ENCODE data around the gene ZDHHC24.

ZDHHC24 gene

GRCh38 chr11:66579017-66579606 is 33.3 kb upstream of the ZDHHC24 start:
- peak; percentile 71 for DNase-seq (ENCODE audit: low spot score)
- Mint-ChIP-seq H3K9me3 (peaks cover 11% of the 10 kb centered on the region), H3K36me3 (ENCODE audit: low read depth) (peaks cover 1% of the 10 kb centered on the region), H3K4me3 (no peak overlapping the region), H3K27ac (no peak overlapping the region), H3K4me1 (ENCODE audit: low read depth) (peaks cover 3% of the 10 kb centered on the region), H3K27me3 (ENCODE audit: low read depth) (peaks cover 12% of the 10 kb centered on the region)

GRCh38 chr11:66570850-66571180 is 25.0 kb upstream of the ZDHHC24 start:
- peaks cover 2% of the 10 kb centered on the region for H3K4me1 Mint-ChIP-seq (ENCODE audit: low read depth)
- no peaks in the 10 kb centered on the region for H3K36me3 Mint-ChIP-seq (ENCODE audit: low read depth)
- H3K9me3 Mint-ChIP-seq, result no peaks in the 10 kb centered on the region
- DNase-seq (ENCODE audit: low spot score), result no peak
- H3K27ac Mint-ChIP-seq, result no peak overlapping the region
- peaks cover 43% of the 10 kb centered on the region for H3K27me3 Mint-ChIP-seq (ENCODE audit: low read depth)
- no peak overlapping the region for H3K4me3 Mint-ChIP-seq

- Mint-ChIP-seq H3K4me3 (no peak overlapping the region), H3K9me3 (no peaks in the 10 kb centered on the region), H3K36me3 (ENCODE audit: low read depth) (no peaks in the 10 kb centered on the region), H3K27me3 (ENCODE audit: low read depth) (peaks cover 40% of the 10 kb centered on the region), H3K27ac (no peak overlapping the region), H3K4me1 (ENCODE audit: low read depth) (peaks cover 2% of the 10 kb centered on the region)
- DNase-seq (ENCODE audit: low spot score), result no peak
Measured at GRCh38 chr11:66570079-66570849, 24.4 kb upstream of the ZDHHC24 start.

GRCh38 chr11:66569076-66569475 is 23.2 kb upstream of the ZDHHC24 start:
- Mint-ChIP-seq H3K27ac (no peak overlapping the region), H3K4me1 (ENCODE audit: low read depth) (peaks cover 2% of the 10 kb centered on the region), H3K9me3 (no peaks in the 10 kb centered on the region), H3K27me3 (ENCODE audit: low read depth) (peaks cover 36% of the 10 kb centered on the region), H3K4me3 (no peak overlapping the region), H3K36me3 (ENCODE audit: low read depth) (no peaks in the 10 kb centered on the region)
- DNase-seq (ENCODE audit: low spot score), result no peak

GRCh38 chr11:66568124-66568916 is 22.5 kb upstream of the ZDHHC24 start, which contains the start of gene CTSF:
TSS of gene CTSF (minus strand) at chr11:66568606. CDS start at chr11:66568486, 120 bp downstream.
- Mint-ChIP-seq H3K9me3 (no peaks in the 10 kb centered on the region), H3K27ac (no peak within 1 kb of the TSS), H3K27me3 (ENCODE audit: low read depth) (peaks cover 33% of the 10 kb centered on the region)

GRCh38 chr11:66567787-66568123 is 21.9 kb upstream of the ZDHHC24 start:
- peaks cover 2% of the 10 kb centered on the region for H3K4me1 Mint-ChIP-seq (ENCODE audit: low read depth)
- H3K36me3 Mint-ChIP-seq (ENCODE audit: low read depth), result no peaks in the 10 kb centered on the region
- DNase-seq (ENCODE audit: low spot score), result no peak
- H3K4me3 Mint-ChIP-seq, result peak overlapping the region; percentile 55
- peaks cover 33% of the 10 kb centered on the region for H3K27me3 Mint-ChIP-seq (ENCODE audit: low read depth)
- H3K9me3 Mint-ChIP-seq, result no peaks in the 10 kb centered on the region
- no peak overlapping the region for H3K27ac Mint-ChIP-seq

More at GRCh38 chr11:66568124-66568916, 22.5 kb upstream of the ZDHHC24 start, which contains the start of gene CTSF:
- H3K36me3 Mint-ChIP-seq (ENCODE audit: low read depth), result no peaks in the 10 kb centered on the region
- H3K4me1 Mint-ChIP-seq (ENCODE audit: low read depth), result peaks cover 2% of the 10 kb centered on the region
- H3K4me3 Mint-ChIP-seq, result peak within 1 kb of the TSS; percentile 75
- DNase-seq (ENCODE audit: low spot score), result peak; percentile 71

GRCh38 chr11:66566221-66566620 is 20.4 kb upstream of the ZDHHC24 start:
- DNase-seq (ENCODE audit: low spot score), result no peak
- Mint-ChIP-seq H3K4me1 (ENCODE audit: low read depth) (peaks cover 2% of the 10 kb centered on the region), H3K27me3 (ENCODE audit: low read depth) (peaks cover 33% of the 10 kb centered on the region), H3K4me3 (no peak overlapping the region), H3K9me3 (no peaks in the 10 kb centered on the region), H3K27ac (no peak overlapping the region), H3K36me3 (ENCODE audit: low read depth) (no peaks in the 10 kb centered on the region)

GRCh38 chr11:66564984-66565383 is 19.1 kb upstream of the ZDHHC24 start:
- Mint-ChIP-seq H3K4me3 (no peak overlapping the region), H3K9me3 (no peaks in the 10 kb centered on the region), H3K27me3 (ENCODE audit: low read depth) (peaks cover 29% of the 10 kb centered on the region), H3K36me3 (ENCODE audit: low read depth) (no peaks in the 10 kb centered on the region), H3K27ac (no peak overlapping the region), H3K4me1 (ENCODE audit: low read depth) (peaks cover 2% of the 10 kb centered on the region)
- no peak for DNase-seq (ENCODE audit: low spot score)

GRCh38 chr11:66564538-66564937 is 18.7 kb upstream of the ZDHHC24 start:
- H3K36me3 Mint-ChIP-seq (ENCODE audit: low read depth), result no peaks in the 10 kb centered on the region
- H3K27me3 Mint-ChIP-seq (ENCODE audit: low read depth), result peaks cover 27% of the 10 kb centered on the region
- no peak overlapping the region for H3K27ac Mint-ChIP-seq
- peaks cover 2% of the 10 kb centered on the region for H3K4me1 Mint-ChIP-seq (ENCODE audit: low read depth)
- no peak overlapping the region for H3K4me3 Mint-ChIP-seq
- H3K9me3 Mint-ChIP-seq, result no peaks in the 10 kb centered on the region
- DNase-seq (ENCODE audit: low spot score), result no peak

GRCh38 chr11:66563832-66564231 is 18.0 kb upstream of the ZDHHC24 start:
- Mint-ChIP-seq H3K36me3 (ENCODE audit: low read depth) (no peaks in the 10 kb centered on the region), H3K9me3 (no peaks in the 10 kb centered on the region), H3K27ac (no peak overlapping the region), H3K27me3 (ENCODE audit: low read depth) (peaks cover 24% of the 10 kb centered on the region), H3K4me3 (no peak overlapping the region), H3K4me1 (ENCODE audit: low read depth) (peaks cover 2% of the 10 kb centered on the region)
- DNase-seq (ENCODE audit: low spot score), result no peak

- peaks cover 23% of the 10 kb centered on the region for H3K27me3 Mint-ChIP-seq (ENCODE audit: low read depth)
- no peaks in the 10 kb centered on the region for H3K4me1 Mint-ChIP-seq (ENCODE audit: low read depth)
- no peak overlapping the region for H3K27ac Mint-ChIP-seq
- no peaks in the 10 kb centered on the region for H3K36me3 Mint-ChIP-seq (ENCODE audit: low read depth)
- no peak for DNase-seq (ENCODE audit: low spot score)
- H3K4me3 Mint-ChIP-seq, result no peak overlapping the region
- no peaks in the 10 kb centered on the region for H3K9me3 Mint-ChIP-seq
Measured at GRCh38 chr11:66562907-66563583, 17.2 kb upstream of the ZDHHC24 start.

- H3K27ac Mint-ChIP-seq, result no peak overlapping the region
- no peak for DNase-seq (ENCODE audit: low spot score)
- H3K36me3 Mint-ChIP-seq (ENCODE audit: low read depth), result no peaks in the 10 kb centered on the region
- no peak overlapping the region for H3K4me3 Mint-ChIP-seq
- no peaks in the 10 kb centered on the region for H3K4me1 Mint-ChIP-seq (ENCODE audit: low read depth)
- peaks cover 17% of the 10 kb centered on the region for H3K27me3 Mint-ChIP-seq (ENCODE audit: low read depth)
- no peaks in the 10 kb centered on the region for H3K9me3 Mint-ChIP-seq
Measured at GRCh38 chr11:66562275-66562674, 16.4 kb upstream of the ZDHHC24 start.

- Mint-ChIP-seq H3K9me3 (no peaks in the 10 kb centered on the region), H3K27me3 (ENCODE audit: low read depth) (peaks cover 15% of the 10 kb centered on the region), H3K4me3 (no peak overlapping the region), H3K27ac (no peak overlapping the region), H3K4me1 (ENCODE audit: low read depth) (no peaks in the 10 kb centered on the region), H3K36me3 (ENCODE audit: low read depth) (no peaks in the 10 kb centered on the region)
- no peak for DNase-seq (ENCODE audit: low spot score)
Measured at GRCh38 chr11:66561975-66562248, 16.1 kb upstream of the ZDHHC24 start.
